AG04450 (cell line): Measurements from ENCODE around the gene LMF1. TPM values are rescaled to one million over a fixed set of nuclear protein-coding genes. Genes with fewer than 3 reads are reported as not detected.

ENCODE experiments used
- CTCF ChIA-PET: fragments of 300-600, 350-600 bp; formaldehyde crosslinking; extraction: SDS; loops from one replicate; lab custom pipeline; 2022; ENCODE audit warnings: antibody characterized with exemption, inconsistent platforms; lab: Charles Lee
- POLR2A ChIA-PET: fragments of 350-600 bp; formaldehyde crosslinking; extraction: SDS; loops from one replicate; lab custom pipeline; 2021; ENCODE audit warnings: antibody characterized with exemption, inconsistent platforms; lab: Yijun Ruan, JAX
- DNase-seq: peaks from one replicate; pipeline ENCODE4 v3.0.0-alpha.2; 2011; ENCODE audit warnings: low read depth, low spot score
- H3K27ac ChIP-seq: one replicate; pipeline ENCODE4 v1.5.1; 2012; ENCODE audit warnings: low read depth, low read length, control low read depth
- H3K27me3 ChIP-seq: one replicate; pipeline ENCODE4 v1.6.0; 2012; ENCODE audit warnings: low read length; ENCODE audit not compliant: control insufficient read depth, insufficient read depth
- H3K4me3 ChIP-seq: 2 replicates; pipeline ENCODE4 v1.5.1; 2011; ENCODE audit warnings: mild to moderate bottlenecking, low read depth, low read length, control low read depth
- H3K9me3 ChIP-seq: 2 replicates; pipeline ENCODE4 v1.5.1; 2012; ENCODE audit warnings: low read length; ENCODE audit not compliant: control insufficient read depth, insufficient read depth
- polyA plus RNA-seq: library from polyadenylated mRNA; depleted of rRNA; stranded (reverse); fragments of >200 nt; gene quantifications from 2 replicates; pipeline ENCODE4 v1.2.3, GENCODE V29; 2011
- TF ChIP-seq, protein P1 (sequence below): IDR thresholded peaks from 2 replicates; pipeline ENCODE4 v1.5.1; 2011; ENCODE audit warnings: low read depth, low read length, control low read depth, inconsistent platforms

The LMF1 gene
- polyA plus RNA-seq, 1 experiment: 11.8 TPM

DNA sequence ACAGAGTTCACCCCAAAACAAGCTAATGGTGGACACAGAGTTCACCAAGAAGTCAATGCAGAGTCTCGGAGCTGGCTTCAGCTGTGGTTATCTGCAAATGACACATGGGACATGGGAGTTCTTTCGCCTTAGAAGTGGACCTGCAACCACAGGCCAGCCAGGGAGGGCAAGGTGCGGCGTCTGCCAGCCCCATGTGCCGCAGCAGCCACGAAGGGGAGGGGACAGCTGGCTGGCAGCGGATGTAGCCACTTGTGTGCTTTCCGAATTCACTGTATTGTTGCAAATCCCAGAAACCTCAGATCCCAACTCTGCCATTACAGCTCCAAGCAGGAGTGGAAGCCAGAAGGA, 24.8 kb downstream of the LMF1 start:
- ChIA-PET POLR2A (no interaction called here), CTCF (no interaction called here)
- Histone ChIP-seq H3K9me3 (peaks cover 15% of the 10 kb centered on the region), H3K27ac (no peak overlapping the region), H3K4me3 (no peak overlapping the region), H3K27me3 (no peaks in the 10 kb centered on the region)
- no peak for DNase-seq
- TF ChIP-seq, protein P1, sequence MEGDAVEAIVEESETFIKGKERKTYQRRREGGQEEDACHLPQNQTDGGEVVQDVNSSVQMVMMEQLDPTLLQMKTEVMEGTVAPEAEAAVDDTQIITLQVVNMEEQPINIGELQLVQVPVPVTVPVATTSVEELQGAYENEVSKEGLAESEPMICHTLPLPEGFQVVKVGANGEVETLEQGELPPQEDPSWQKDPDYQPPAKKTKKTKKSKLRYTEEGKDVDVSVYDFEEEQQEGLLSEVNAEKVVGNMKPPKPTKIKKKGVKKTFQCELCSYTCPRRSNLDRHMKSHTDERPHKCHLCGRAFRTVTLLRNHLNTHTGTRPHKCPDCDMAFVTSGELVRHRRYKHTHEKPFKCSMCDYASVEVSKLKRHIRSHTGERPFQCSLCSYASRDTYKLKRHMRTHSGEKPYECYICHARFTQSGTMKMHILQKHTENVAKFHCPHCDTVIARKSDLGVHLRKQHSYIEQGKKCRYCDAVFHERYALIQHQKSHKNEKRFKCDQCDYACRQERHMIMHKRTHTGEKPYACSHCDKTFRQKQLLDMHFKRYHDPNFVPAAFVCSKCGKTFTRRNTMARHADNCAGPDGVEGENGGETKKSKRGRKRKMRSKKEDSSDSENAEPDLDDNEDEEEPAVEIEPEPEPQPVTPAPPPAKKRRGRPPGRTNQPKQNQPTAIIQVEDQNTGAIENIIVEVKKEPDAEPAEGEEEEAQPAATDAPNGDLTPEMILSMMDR: no peak

DNA sequence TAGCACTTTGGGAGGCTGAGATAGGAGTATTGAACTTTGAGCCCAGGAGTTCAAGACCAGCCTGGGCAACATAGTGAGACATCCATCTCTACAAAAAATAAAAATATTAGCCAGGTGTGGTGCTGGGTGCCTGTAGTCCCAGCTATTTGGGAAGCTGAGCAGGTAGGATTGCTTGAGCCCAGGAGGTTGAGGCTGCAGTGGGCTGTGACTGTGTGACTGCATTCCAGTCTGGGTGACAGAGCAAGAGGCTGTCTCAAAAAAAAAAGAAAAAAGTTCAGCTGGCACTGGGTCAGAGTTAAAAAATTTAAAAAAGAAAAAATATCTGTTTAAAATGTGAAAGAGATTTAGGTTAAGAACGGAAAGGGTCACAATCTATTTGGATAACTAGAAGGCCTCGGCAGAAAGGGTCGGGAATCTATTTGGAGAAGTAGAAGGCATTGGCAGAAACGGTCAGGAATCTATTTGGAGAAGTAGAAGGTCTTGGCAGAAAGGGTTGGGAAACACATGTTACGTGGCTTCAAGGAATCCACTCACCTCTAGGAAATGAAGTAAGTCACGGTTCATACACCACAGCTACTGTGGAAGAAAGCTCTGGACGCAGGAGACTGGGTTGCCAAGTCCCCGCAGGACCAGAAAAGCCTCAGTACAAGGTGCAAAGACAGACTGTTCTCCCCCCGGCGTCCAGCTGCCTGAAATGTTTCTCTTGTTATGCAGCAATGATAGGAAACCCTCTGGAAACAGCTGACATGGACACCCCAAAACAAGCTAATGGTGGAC, 25.3 kb downstream of the LMF1 start:
- Histone ChIP-seq H3K4me3 (no peak overlapping the region), H3K9me3 (peaks cover 15% of the 10 kb centered on the region), H3K27me3 (no peaks in the 10 kb centered on the region), H3K27ac (no peak overlapping the region)
- TF ChIP-seq, protein P1: no peak
- ChIA-PET POLR2A (no interaction called here), CTCF (no interaction called here)
- no peak for DNase-seq

DNA sequence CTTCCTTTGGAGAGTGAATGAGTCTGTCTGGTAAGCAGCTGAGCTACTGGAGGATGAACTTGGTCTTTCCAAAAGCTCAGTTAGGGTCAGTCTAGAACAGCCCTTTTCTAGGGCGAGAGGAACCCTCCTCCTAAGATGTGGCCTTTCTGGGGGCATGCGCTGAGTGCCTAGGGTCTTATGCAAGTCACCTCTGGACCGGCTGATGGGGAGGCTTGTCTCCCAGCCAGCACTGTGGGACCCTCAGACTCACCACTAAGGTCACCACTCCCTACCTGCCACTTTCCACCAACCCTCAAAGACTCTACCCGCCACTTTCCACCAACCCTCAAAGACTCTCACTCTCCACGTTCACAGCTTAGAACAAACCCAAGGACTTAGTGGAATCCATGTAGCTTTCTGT, 26.8 kb downstream of the LMF1 start:
- Histone ChIP-seq H3K4me3 (no peak overlapping the region), H3K9me3 (peaks cover 15% of the 10 kb centered on the region), H3K27ac (no peak overlapping the region), H3K27me3 (no peaks in the 10 kb centered on the region)
- TF ChIP-seq, protein P1: no peak
- POLR2A ChIA-PET: no interaction called here
- DNase-seq: no peak
- CTCF ChIA-PET: no interaction called here

DNA sequence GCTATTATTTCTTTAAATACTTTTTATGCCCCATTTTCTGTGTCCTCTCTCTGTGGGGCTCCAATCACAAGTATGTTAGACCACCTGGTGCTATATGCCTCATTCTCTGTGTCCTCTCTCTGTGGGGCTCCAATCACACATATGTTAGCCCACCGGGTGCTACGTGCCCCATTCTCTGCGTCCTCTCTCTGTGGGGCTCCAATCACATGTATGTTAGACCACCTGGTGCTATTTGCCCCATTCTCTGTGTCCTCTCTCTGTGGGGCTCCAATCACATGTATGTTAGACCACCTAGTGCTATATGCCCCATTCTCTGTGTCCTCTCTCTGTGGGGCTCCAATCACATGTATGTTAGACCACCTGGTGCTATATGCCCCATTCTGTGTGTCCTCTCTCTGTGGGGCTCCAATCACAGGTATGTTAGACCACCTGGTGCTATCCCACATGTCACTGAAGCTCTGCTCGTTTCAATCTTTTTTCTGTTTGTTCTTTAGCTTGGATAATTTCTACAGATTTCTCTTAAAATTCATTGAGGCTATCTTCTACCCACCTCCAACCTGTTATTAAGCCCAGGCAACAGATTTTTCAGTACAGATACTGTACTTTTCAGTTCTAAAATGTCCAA, 28.2 kb downstream of the LMF1 start:
- DNase-seq: no peak
- Histone ChIP-seq H3K27me3 (no peaks in the 10 kb centered on the region), H3K27ac (no peak overlapping the region), H3K4me3 (no peak overlapping the region), H3K9me3 (peaks cover 14% of the 10 kb centered on the region)
- CTCF ChIA-PET: no interaction called here
- TF ChIP-seq, protein P1: no peak
- POLR2A ChIA-PET: no interaction called here

DNA sequence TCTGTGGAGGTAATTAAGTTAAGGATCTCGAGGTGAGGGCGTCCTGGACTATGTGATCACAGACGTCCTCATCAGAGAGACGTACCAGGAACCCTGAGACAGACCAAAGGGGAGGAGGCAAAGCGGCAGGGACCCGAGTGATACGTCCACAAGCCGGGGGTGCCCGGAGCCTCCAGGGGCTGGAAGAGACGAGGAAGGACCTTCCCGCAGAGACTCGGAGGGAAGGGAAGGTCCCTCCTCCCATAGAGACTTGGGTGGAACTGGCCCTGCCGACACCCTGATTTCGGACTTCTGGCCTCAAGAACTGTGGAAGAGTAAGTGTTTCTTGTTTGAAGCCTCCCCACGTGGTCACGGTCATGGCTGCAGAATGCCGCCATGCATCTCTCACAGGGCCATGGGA, 30.8 kb downstream of the LMF1 start:
- no peak overlapping the region for H3K27ac ChIP-seq
- DNase-seq: no peak
- H3K4me3 ChIP-seq: no peak overlapping the region
- H3K9me3 ChIP-seq: peaks cover 8% of the 10 kb centered on the region
- TF ChIP-seq, protein P1: no peak
- ChIA-PET CTCF (no interaction called here), POLR2A (no interaction called here)
- no peaks in the 10 kb centered on the region for H3K27me3 ChIP-seq
